SJSA1 (cell line): Measurements from ENCODE around the gene ITGB6. TPM values are rescaled to one million over a fixed set of nuclear protein-coding genes. Genes with fewer than 3 reads are reported as not detected.

ENCODE experiments used
- DNase-seq, 2 experiments: peaks; one replicate each; pipeline ENCODE4 v3.0.0-alpha.2; 2015 to 2020; ENCODE audit warnings: low spot score in 2 of 2, low read depth in 1 of 2
- H3K27ac ChIP-seq: fragments of 250-450 bp; sonication (Bioruptor Pico); 2 replicates; pipeline ENCODE4 v1.5.1; 2020; ENCODE audit warnings: mild to moderate bottlenecking, moderate library complexity
- H3K27me3 ChIP-seq: fragments of 250-450 bp; sonication (Bioruptor Pico); replicated peaks from 2 replicates; pipeline ENCODE4 v1.5.1; 2020; ENCODE audit warnings: mild to moderate bottlenecking, moderate library complexity
- H3K36me3 ChIP-seq: fragments of 250-450 bp; sonication (Bioruptor Pico); 2 replicates; pipeline ENCODE4 v1.5.1; 2020; ENCODE audit warnings: mild to moderate bottlenecking
- H3K4me1 ChIP-seq: fragments of 250-450 bp; sonication (Bioruptor Pico); replicated peaks from 2 replicates; pipeline ENCODE4 v1.6.1; 2021; ENCODE audit warnings: mild to moderate bottlenecking
- H3K4me3 ChIP-seq: fragments of 250-450 bp; sonication (Bioruptor Pico); 2 replicates; pipeline ENCODE4 v1.5.1; 2020; ENCODE audit warnings: mild to moderate bottlenecking
- H3K9me3 ChIP-seq: fragments of 250-450 bp; sonication (Bioruptor Pico); replicated peaks from 2 replicates; pipeline ENCODE4 v1.5.1; 2020; ENCODE audit warnings: mild to moderate bottlenecking
- total RNA-seq: library from RNA; depleted of rRNA; stranded (reverse); fragments of >200 nt; shearing (Covaris generic); gene quantifications from 2 replicates; pipeline ENCODE4 v1.2.3, GENCODE V29; 2014; rRNA removed

ITGB6 gene, protein sequence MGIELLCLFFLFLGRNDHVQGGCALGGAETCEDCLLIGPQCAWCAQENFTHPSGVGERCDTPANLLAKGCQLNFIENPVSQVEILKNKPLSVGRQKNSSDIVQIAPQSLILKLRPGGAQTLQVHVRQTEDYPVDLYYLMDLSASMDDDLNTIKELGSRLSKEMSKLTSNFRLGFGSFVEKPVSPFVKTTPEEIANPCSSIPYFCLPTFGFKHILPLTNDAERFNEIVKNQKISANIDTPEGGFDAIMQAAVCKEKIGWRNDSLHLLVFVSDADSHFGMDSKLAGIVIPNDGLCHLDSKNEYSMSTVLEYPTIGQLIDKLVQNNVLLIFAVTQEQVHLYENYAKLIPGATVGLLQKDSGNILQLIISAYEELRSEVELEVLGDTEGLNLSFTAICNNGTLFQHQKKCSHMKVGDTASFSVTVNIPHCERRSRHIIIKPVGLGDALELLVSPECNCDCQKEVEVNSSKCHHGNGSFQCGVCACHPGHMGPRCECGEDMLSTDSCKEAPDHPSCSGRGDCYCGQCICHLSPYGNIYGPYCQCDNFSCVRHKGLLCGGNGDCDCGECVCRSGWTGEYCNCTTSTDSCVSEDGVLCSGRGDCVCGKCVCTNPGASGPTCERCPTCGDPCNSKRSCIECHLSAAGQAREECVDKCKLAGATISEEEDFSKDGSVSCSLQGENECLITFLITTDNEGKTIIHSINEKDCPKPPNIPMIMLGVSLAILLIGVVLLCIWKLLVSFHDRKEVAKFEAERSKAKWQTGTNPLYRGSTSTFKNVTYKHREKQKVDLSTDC
- total RNA-seq, result not detected in 2 replicates

DNA sequence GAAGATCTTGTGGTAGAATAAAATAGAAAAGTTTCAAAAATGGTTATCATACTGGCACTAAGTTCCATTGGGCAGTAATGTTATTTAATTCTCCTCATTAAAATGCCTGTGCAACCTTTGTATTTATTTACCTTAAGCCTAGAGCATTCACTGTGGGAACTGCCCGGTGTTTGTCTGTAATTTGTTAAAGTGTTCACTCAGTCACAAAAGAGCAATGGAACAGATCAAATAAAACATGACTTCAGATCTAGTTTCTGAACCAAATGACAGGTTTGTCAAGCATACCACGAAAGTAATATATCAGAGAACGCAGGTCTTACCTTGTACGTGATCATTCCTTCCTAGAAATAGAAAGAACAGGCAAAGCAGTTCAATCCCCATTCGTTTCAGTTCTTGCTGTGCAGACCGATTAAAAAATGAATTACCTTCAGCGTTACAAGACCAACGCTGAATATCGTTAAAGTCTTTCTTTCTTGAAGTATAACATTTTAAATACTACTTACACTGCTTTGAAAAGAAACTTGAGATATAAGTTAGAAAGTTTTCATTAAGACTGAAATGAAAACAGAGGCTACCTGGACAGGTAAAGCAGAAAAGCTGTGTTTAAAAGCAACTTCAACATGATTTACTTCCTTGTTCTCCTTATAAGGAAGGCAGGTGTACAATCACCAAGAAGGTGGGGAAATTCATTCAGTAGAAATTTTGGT, at the start of gene ITGB6:
Gene ITGB6 (minus strand): TSS at position 590 of the 707 bp plus-strand sequence. CDS start 209 bp downstream, at position 381.
- Histone ChIP-seq H3K9me3 (no peaks in the 10 kb centered on the region), H3K27me3 (no peaks in the 10 kb centered on the region), H3K36me3 (no peaks in the 10 kb centered on the region), H3K4me3 (no peak within 1 kb of the TSS), H3K4me1 (peaks cover 16% of the 10 kb centered on the region), H3K27ac (no peak within 1 kb of the TSS)
- no peak for DNase-seq

DNA sequence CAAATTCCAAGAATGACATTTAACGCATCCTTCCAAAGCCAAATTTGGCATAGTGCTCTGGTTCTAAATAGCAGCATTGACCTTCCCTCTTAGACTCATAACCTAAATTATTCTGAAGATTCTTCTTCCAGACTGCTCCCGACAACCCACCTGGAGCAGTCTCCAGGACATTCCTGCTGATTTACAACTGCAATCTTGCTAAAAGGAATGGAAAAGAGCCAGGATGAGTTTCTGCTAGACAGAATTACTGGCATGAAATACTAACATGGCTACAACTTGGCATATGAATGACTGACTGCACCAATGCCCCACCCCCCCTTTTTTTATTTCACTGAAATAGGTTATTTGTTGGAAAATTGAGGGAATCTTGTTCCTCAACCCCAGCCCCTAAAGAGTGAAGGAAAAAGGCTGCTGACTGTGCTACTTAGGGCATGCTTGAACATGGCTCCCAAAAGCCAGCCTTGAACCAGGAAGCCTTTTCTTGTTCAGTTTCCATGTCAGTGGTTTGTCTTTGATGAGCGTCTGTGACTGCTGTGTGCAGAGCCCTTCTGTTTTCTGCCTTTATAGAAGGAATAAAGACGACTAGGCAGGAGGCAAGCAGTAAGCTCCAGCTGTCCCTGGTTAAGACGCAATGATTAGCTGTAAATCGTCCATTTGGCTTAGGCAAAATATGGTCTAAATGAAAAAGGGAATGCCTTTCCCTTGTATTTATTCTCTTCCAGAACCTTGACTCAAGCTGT, 47.4 kb upstream of the ITGB6 start:
- DNase-seq, result no peak
- Histone ChIP-seq H3K4me3 (no peak overlapping the region), H3K27ac (no peak overlapping the region), H3K36me3 (no peaks in the 10 kb centered on the region), H3K27me3 (no peaks in the 10 kb centered on the region), H3K4me1 (peaks cover 18% of the 10 kb centered on the region), H3K9me3 (no peaks in the 10 kb centered on the region)

DNA sequence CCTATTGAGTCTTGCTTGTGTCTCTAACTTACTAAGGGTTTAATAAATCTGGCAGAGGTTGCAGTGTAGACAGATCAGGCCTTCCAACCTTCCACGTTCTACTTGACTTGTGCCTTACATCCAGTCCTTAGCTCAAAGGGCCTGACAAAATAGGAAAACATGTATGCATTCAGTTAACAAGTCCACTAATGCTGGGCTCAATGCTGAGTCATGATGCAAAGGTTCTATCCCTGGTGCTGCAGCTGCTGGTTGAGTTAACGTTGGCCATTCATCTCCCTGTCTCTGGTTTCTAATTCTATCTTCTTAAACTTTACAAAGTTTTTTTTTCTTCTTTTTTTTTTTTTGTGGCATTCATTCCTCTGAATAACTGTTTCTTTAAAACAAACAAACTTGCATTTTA, 46.3 kb upstream of the ITGB6 start:
- Histone ChIP-seq H3K4me3 (no peak overlapping the region), H3K27ac (no peak overlapping the region), H3K36me3 (no peaks in the 10 kb centered on the region), H3K4me1 (peaks cover 19% of the 10 kb centered on the region), H3K9me3 (no peaks in the 10 kb centered on the region), H3K27me3 (no peaks in the 10 kb centered on the region)
- no peak for DNase-seq

DNA sequence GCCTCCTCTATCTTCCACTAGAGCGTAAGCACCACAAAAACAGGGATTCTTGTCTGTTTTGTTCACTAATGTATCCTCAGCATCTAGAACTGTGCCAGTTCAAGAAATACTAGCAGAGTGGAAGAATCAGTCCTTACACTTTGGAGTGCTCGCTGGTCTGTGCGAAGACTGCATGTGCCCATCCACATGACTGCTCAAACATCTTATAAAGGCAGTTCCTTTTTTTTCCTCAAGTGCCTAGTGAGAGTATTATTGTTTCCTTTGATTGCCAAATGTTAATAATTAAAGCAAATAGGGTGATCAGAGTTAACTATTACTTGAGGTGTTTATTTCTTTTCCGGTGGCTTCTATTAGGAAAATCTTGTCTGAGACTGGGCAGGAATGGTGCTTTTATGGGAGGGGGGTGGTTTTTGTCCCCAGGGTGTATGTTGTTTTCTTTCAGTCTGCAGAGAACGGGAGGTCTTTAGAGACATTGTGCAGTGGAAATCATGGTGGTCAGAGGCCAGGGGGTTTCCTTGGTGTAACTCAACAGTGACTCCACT, 45.6 kb upstream of the ITGB6 start:
- Histone ChIP-seq H3K27me3 (no peaks in the 10 kb centered on the region), H3K9me3 (no peaks in the 10 kb centered on the region), H3K36me3 (no peaks in the 10 kb centered on the region), H3K4me1 (peaks cover 25% of the 10 kb centered on the region), H3K27ac (no peak overlapping the region), H3K4me3 (no peak overlapping the region)
- DNase-seq, result no peak

DNA sequence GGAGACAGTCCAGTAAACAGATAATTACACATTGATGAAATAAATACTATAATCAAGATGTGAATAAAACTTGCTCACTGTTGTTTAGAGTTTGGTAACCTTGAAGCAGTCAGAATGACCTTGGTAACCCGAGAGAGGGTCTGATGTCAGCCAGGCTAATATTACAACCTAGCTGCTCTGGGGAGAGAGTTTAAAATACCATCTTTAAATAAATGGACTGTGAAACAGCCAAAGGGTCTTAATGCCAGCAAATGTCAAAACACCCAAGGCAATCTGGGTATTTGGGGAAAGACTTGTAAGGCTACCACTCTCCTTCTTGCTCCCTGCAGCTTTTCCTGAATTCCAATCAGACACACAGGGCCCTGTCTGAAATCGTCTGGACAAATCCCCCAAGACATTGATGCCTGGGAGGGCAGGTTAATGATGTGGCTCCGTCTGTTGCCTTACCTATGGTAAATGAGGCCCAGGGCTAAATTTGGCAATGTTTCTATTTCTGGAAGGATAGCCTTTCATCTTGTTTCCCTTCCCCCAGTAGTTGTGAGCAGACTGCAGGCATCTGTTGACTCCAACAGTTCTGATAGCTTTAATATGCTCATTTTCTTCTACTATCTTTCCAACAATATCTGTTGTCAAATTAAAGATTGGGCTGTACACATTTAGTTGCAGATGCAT, 43.0 kb upstream of the ITGB6 start:
- no peaks in the 10 kb centered on the region for H3K27me3 ChIP-seq
- no peak overlapping the region for H3K27ac ChIP-seq
- no peak for DNase-seq
- H3K36me3 ChIP-seq, result no peaks in the 10 kb centered on the region
- no peaks in the 10 kb centered on the region for H3K9me3 ChIP-seq
- peaks cover 25% of the 10 kb centered on the region for H3K4me1 ChIP-seq
- no peak overlapping the region for H3K4me3 ChIP-seq

DNA sequence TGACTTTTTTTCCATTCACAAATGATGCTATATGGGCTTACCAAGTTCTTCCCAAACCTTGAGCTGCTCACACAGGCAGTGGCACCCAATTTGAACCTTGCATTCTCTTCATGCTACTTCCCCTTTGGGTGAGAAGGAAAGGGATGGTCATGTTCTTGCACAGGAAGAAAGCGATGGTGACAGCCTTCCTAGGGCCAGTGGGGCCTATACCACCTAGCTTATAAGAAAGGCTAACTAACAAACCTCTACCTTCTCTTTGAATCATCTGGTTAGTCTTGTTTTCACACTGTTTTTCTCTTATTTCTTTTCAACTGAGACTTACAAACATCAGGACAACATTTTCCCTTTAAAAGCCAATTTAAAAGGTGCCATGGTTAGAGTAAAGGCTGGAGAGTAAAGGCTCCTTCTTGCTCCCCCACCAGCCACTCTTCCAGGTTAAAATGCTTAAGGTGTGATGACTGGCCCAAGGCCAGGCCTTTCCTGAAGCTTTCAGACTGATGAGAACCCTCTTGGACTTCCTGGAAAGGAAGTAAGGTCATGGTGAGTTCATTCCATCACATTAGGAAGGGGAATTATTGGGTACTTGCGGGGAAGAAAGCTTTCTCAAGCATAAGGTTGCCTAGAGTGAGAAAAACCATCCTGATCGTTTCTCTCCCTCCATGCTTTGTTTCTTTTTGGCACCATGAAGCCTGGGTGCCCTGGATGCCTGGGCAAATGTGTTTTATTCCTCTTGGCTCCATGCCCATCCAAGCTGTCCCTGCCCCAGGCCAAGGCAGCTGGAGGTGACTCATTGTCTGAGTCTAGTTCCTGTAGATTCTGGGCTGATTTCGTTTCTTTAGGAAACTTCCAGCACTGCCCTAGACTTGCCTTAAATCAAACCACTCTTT, 41.4 kb upstream of the ITGB6 start:
- Histone ChIP-seq H3K4me3 (no peak overlapping the region), H3K4me1 (peaks cover 25% of the 10 kb centered on the region), H3K27ac (peak overlapping the region; percentile 40), H3K36me3 (no peaks in the 10 kb centered on the region), H3K27me3 (no peaks in the 10 kb centered on the region), H3K9me3 (no peaks in the 10 kb centered on the region)
- DNase-seq, result peak; percentile 78 to 80

DNA sequence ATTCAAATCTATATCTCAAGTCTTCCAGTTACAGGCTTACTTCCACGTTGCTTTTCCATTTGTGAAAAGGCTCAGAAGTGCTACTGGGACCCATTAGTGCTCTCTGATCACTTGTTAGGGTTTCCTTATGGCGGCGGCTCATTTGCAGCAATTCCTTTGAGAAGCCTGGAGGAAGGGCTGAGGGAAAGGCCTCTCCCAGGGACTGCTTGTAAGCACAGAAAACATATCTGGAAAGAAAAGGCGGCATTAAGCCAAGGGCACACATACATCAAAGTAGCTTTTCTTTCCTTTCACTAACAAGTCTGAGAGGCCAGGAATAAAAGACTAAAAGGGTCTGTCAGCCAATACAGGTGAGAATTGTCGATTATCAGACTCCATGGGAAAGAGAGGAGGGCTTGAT, 39.4 kb upstream of the ITGB6 start:
- Histone ChIP-seq H3K36me3 (no peaks in the 10 kb centered on the region), H3K27me3 (no peaks in the 10 kb centered on the region), H3K27ac (no peak overlapping the region), H3K4me3 (no peak overlapping the region), H3K4me1 (peaks cover 25% of the 10 kb centered on the region), H3K9me3 (no peaks in the 10 kb centered on the region)
- no peak for DNase-seq

DNA sequence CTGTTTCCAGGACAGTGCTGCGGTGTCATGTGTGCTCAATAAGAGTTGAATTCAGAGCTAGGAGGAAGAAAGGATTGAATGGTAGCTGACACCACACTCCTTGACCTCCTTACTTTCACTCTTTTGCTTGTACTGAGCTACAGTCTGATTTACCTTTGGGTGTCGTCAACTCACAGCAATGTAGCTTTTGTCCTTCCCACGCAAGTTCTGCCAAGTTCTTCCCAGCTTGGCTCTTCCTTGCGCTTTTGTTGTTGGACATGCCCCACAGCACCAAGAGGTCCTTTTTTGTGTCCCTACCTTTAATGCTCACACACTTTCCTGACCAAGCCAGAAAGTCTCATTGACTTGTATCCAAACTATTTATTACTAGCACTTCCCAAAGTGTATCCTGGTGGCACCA, 38.3 kb upstream of the ITGB6 start:
- DNase-seq, result no peak
- no peak overlapping the region for H3K4me3 ChIP-seq
- no peaks in the 10 kb centered on the region for H3K27me3 ChIP-seq
- peaks cover 25% of the 10 kb centered on the region for H3K4me1 ChIP-seq
- H3K9me3 ChIP-seq, result no peaks in the 10 kb centered on the region
- no peaks in the 10 kb centered on the region for H3K36me3 ChIP-seq
- H3K27ac ChIP-seq, result no peak overlapping the region

DNA sequence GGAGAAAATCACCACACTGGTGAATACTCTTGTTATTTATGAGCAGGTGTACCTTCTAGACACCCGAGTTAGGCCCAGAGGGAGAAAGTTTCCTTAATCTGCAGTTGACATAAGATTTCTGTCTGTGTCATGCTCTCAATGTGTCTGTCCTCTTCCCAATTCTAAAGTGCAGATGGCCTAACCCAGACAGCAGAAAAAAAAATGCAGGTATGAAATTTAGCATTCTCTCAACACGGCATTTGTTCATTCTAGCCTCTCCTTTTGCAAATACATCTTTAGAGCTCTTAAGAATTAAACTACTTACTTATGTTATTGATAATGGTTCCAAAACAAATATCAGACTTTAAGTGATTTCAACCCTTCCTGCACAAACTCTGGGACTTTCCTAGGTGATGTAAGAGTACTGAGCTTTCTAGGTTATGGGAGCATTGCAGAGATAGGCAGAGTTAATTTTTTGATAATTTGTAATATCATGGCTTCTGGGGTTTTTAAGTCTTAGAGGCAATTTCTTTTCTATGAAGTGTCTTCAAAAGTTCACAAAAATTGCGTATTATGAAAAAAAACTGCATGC, 32.9 kb upstream of the ITGB6 start:
- H3K4me3 ChIP-seq, result no peak overlapping the region
- H3K9me3 ChIP-seq, result no peaks in the 10 kb centered on the region
- H3K36me3 ChIP-seq, result no peaks in the 10 kb centered on the region
- H3K27ac ChIP-seq, result no peak overlapping the region
- no peak for DNase-seq
- H3K27me3 ChIP-seq, result no peaks in the 10 kb centered on the region
- H3K4me1 ChIP-seq, result peaks cover 19% of the 10 kb centered on the region

DNA sequence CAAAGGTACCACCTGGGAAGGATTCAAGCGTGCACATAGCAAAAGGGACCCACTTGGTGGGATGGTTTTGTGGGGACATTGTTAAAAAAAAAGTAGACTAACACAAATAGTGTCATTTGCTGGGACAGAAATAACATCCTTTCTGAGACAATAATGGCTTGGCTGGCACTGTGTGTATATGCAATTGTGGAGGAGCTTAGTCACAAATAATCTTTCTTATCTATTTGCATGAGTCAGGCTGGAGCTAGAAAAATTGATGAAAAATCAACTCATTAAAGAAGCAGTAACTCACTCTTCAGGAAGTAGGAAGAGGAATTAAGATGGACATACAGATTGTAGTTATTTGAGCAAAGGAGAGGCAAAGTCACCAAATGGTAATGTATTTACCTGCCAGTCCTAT, 29.5 kb upstream of the ITGB6 start:
- Histone ChIP-seq H3K27ac (peak overlapping the region; percentile 51; the same call in 1 of the 2 replicates), H3K4me3 (no peak overlapping the region), H3K9me3 (no peaks in the 10 kb centered on the region), H3K36me3 (no peaks in the 10 kb centered on the region), H3K4me1 (peaks cover 40% of the 10 kb centered on the region), H3K27me3 (no peaks in the 10 kb centered on the region)
- DNase-seq, result peak in 1 of 2 experiments; percentile 44

DNA sequence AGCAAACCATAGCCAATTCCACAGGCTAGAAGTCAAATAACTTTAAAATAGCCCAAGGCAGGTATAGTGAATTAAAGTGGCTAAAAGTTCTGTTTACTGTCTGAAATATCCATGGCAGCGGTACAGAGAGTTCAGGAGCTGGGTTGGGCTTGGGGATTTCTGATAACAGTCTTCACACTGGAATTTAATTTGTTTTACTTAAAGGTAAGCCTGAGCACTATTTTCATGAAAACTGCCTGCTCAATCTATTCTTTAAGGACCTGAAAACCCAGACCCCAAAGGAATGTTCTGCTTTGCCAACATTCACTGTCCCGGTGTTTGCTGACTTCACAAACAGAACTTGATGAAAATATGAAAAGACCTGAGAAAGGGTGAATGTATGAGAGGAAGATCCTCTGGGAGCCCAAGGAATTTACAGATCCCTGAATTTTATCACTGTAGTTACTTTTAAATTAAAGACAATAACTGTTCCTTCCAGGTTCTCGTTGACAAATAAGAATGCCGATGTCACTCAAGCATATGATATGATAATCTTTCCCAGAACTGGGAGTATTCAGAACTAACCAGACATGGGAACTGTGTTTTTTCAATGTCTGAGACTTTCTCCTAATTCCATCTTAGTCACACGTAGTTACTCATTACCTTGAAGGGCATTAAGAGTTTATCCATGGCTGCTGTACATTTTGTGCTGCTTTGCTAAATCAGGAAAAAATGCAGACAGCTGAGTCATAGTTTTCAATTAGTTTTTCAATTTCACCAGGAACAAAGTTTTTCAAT, 28.3 kb upstream of the ITGB6 start:
- H3K27ac ChIP-seq, result peak overlapping the region; percentile 51
- peaks cover 52% of the 10 kb centered on the region for H3K4me1 ChIP-seq
- DNase-seq, result peak in 1 of 2 experiments; percentile 59

More for the DNA sequence above, 28.3 kb upstream of the ITGB6 start:
- Histone ChIP-seq H3K9me3 (no peaks in the 10 kb centered on the region), H3K4me3 (no peak overlapping the region), H3K27me3 (no peaks in the 10 kb centered on the region), H3K36me3 (no peaks in the 10 kb centered on the region)
